AML-193 (cell line): ENCODE data around the gene WHAMM.

Source experiments
- DNase-seq, 2 experiments: peaks; one replicate each; lab custom pipeline; 2025; lab: John Stamatoyannopoulos, UW

The WHAMM gene

DNA sequence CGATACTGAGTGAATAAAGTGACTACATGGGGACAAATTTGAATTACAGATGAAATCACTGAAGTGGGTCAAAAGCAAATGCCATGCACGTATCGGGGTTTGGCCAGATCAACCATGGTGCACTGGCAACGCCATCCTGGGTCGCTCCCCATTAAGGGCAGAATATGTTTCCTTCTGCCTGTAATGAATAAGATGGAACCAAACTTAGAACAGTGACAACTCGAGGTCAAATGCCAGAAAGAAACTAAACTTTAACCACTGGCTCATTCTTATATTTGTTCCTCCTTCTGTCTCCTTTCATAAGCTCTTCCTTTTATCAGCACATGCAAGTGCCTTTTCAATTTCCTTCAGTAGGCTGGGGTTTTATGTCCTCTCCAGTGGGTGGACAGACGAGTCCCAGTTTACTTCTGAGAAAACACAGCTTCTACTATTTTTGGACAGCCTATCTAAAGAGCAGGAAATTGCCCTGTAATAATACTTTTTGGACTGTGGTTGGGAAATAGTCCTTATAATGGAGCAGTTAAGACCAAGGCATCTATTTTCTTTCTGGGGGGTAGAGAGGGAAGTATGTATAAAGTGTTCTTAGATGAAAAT is 61.4 kb downstream of the WHAMM start:
- DNase-seq, result peak; percentile 48 to 65

GRCh38 chr15:82871358-82871757 is 61.9 kb downstream of the WHAMM start:
- DNase-seq, result peak; percentile 48 to 65

- peak; percentile 25 to 33 for DNase-seq
Observed at GRCh38 chr15:82871832-82872484, 62.5 kb downstream of the WHAMM start.

GRCh38 chr15:82873000-82873680 is 63.7 kb downstream of the WHAMM start:
- no peak for DNase-seq

- DNase-seq, result no peak
Observed at GRCh38 chr15:82874267-82874666, 64.8 kb downstream of the WHAMM start.

DNA sequence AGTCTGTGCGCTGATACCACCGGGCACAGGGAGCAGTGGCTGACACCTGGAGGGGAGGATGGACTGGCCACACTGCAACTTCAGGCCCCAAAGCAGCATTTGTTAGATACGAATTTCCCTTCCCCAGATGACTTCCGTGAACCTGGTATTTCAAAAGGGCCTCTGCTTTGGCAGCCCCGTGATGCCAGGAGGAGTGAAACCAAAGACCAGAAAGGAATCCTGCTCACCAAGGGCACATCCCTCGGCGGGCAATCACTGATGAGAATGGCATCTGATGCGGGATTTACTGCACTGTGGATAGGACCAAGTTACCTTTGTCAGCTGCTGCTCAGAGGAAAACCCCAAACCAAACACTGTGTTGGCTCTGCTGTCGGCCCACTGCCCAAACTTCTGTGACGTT is 65.5 kb downstream of the WHAMM start:
- DNase-seq, result no peak

DNA sequence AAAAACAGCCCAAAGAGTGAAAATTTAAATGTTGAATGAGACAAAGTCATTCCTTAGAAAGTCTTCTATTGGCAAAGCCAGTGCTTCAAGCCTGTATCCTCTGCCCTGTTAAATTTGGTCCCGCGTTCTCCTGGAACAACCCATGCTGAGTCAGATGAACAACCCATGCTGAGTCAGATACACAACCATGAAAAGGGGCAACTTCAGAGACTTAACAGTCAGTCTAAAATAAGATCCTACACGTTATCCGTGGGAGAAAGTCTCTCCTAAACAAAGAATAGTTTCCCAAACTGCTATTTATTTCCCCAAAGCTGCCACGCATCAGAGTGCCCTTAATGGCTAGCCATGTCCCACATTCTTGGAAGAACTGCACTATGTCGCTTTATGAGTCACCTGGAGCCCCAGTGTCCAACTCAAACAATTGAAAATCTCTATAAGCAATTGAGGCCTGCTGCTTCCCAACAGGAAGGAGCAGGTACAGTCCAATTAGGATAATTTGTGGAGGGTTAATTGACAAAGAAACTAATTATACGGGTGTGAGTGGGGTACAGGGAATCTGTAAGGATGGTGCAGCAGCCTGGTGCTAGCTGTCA is 66.1 kb downstream of the WHAMM start:
- DNase-seq, result no peak

- DNase-seq, result no peak
Observed at GRCh38 chr15:82877825-82878224, 68.4 kb downstream of the WHAMM start.

GRCh38 chr15:82878325-82878724 is 68.9 kb downstream of the WHAMM start:
- no peak for DNase-seq

- no peak for DNase-seq
Observed at GRCh38 chr15:82880704-82881103, 71.3 kb downstream of the WHAMM start.

DNA sequence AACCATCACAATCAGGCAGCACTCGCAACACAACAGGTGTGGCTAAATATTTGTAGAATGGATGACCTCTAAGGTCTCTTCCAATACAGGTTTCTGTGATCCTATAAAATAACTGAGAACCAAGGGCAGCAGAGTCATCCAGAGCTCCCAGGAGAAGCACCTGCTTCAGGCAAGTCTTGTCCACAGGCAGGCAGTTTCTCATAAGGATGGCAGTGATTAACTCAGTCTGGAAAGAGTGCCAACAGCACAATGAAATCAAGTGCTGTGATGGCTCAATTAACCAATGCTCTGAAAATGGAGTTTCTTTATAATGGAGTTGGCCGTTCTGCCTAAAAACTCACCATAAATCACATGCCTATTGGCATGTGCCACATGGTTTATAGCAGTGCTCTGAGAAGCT is 72.3 kb downstream of the WHAMM start:
- DNase-seq, result no peak

GRCh38 chr15:82882273-82882928 is 73.0 kb downstream of the WHAMM start:
- no peak for DNase-seq
